Endothelial cell of umbilical vein (primary cell): ENCODE measurements around the gene ZNF490. TPM values are rescaled to one million over a fixed set of nuclear protein-coding genes. Genes with fewer than 3 reads are reported as not detected.

Experiments used
- BruUV-seq: library from RNA; stranded (reverse); fragments of 400-500 nt; replicated peaks from 2 replicates; lab custom pipeline; 2021; lab: Mats Ljungman, UMichigan
- CTCF ChIA-PET: fragments of 300-600, 350-600 bp; sonication (Branson Sonifier 250); formaldehyde crosslinking; loops from one replicate; lab custom pipeline; 2021; ENCODE audit warnings: antibody characterized with exemption, inconsistent platforms; lab: Charles Lee
- POLR2A ChIA-PET: fragments of 300-600, 350-600 bp; sonication (Branson Sonifier 250); formaldehyde crosslinking; loops from one replicate; lab custom pipeline; 2021; ENCODE audit warnings: antibody characterized with exemption, inconsistent platforms; lab: Charles Lee
- DNase-seq: peaks from one replicate; pipeline ENCODE4 v3.0.0-alpha.2; 2011; ENCODE audit warnings: low read depth, low spot score
- FAIRE-seq: peaks from 2 replicates; lab custom pipeline; 2011; peaks lifted over from hg19 to GRCh38; lab: Jason Lieb, UNC
- H2AFZ ChIP-seq: 2 replicates; pipeline ENCODE4 v1.6.0; 2012; ENCODE audit warnings: low read depth, low read length, control low read depth, inconsistent platforms
- H3K27ac ChIP-seq: 2 replicates; pipeline ENCODE4 v1.5.1; 2011; ENCODE audit warnings: low read depth, mild to moderate bottlenecking, control low read depth, low read length, moderate library complexity; ENCODE audit not compliant: insufficient read depth
- H3K27me3 ChIP-seq, 2 experiments: 2 replicates each; pipeline versions ENCODE4 v1.6.0 to v1.6.1; 2011; ENCODE audit warnings: low read length in 2 of 2, mixed read lengths in 1 of 2; ENCODE audit not compliant: control insufficient read depth in 2 of 2, insufficient read depth in 2 of 2
- H3K36me3 ChIP-seq, 2 experiments: 2 replicates in 1 of 2; 3 replicates in 1 of 2; pipeline ENCODE4 v1.5.1; 2011; ENCODE audit warnings: low read length in 2 of 2, mild to moderate bottlenecking in 1 of 2, moderate library complexity in 1 of 2; ENCODE audit not compliant: control insufficient read depth in 2 of 2, insufficient read depth in 2 of 2; ENCODE audit errors: extremely low read depth in 1 of 2
- H3K4me1 ChIP-seq: 3 replicates; pipeline ENCODE4 v1.5.1; 2011; ENCODE audit warnings: mild to moderate bottlenecking, low read length; ENCODE audit not compliant: control insufficient read depth, insufficient read depth; ENCODE audit errors: extremely low read depth
- H3K4me2 ChIP-seq: 2 replicates; pipeline ENCODE4 v1.6.1; 2011; ENCODE audit warnings: low read length, control low read depth, mixed read lengths; ENCODE audit not compliant: insufficient read depth
- H3K4me3 ChIP-seq, 3 experiments: fragments of 200-600 bp in 1 of 3; sonication (generic), shearing (Covaris generic) in 1 of 3; replicated peaks in 1 of 3; 2 replicates each; pipeline ENCODE4 v1.5.1; 2011 to 2016; ENCODE audit warnings: control low read depth in 3 of 3, low read length in 3 of 3, mild to moderate bottlenecking in 2 of 3, inconsistent platforms in 1 of 3, low read depth in 1 of 3, moderate library complexity in 1 of 3; ENCODE audit not compliant: insufficient read depth in 1 of 3
- H3K79me2 ChIP-seq: 2 replicates; pipeline ENCODE4 v1.6.0; 2012; ENCODE audit warnings: low read length, inconsistent platforms; ENCODE audit not compliant: control insufficient read depth, insufficient read depth
- H3K9ac ChIP-seq: replicated peaks from 2 replicates; pipeline ENCODE3; 2011; ENCODE audit warnings: low read length, control low read depth; ENCODE audit not compliant: insufficient read depth; ENCODE audit errors: extremely low read depth
- H3K9me1 ChIP-seq: replicated peaks from 3 replicates; pipeline ENCODE4 v1.6.0; 2011; ENCODE audit warnings: mild to moderate bottlenecking, low read length; ENCODE audit not compliant: control insufficient read depth, insufficient read depth; ENCODE audit errors: extremely low read depth
- H3K9me3 ChIP-seq: replicated peaks from 2 replicates; pipeline ENCODE4 v1.5.1; 2012; ENCODE audit warnings: low read length, inconsistent platforms; ENCODE audit not compliant: control insufficient read depth, insufficient read depth
- H4K20me1 ChIP-seq: replicated peaks from 2 replicates; pipeline ENCODE3; 2011; ENCODE audit warnings: mild to moderate bottlenecking, low read length; ENCODE audit not compliant: control insufficient read depth, insufficient read depth; ENCODE audit errors: extremely low read depth
- CTCF ChIP-seq, 2 donors: IDR thresholded peaks; 1 replicate in 1 of 2; 2 replicates in 1 of 2; pipeline ENCODE4 v1.5.1; 2011; ENCODE audit warnings: low read length in 2 of 2, mild to moderate bottlenecking in 2 of 2, moderate library complexity in 2 of 2, control low read depth in 1 of 2, inconsistent platforms in 1 of 2, low read depth in 1 of 2; ENCODE audit not compliant: insufficient read depth in 1 of 2; ENCODE audit errors: extremely low read depth in 1 of 2
- EZH2 ChIP-seq: IDR thresholded peaks from 2 replicates; pipeline ENCODE4 v1.6.1; 2012; ENCODE audit warnings: borderline replicate concordance, low read depth, mild to moderate bottlenecking, moderate library complexity, low read length, inconsistent platforms; ENCODE audit not compliant: severe bottlenecking
- FOS ChIP-seq: IDR thresholded peaks from 2 replicates; pipeline ENCODE4 v1.6.1; 2011; ENCODE audit warnings: mild to moderate bottlenecking, low read length, moderate library complexity, borderline replicate concordance; ENCODE audit not compliant: insufficient read depth
- GATA2 ChIP-seq: IDR thresholded peaks from 2 replicates; pipeline ENCODE4 v1.7.0; 2011; ENCODE audit warnings: low read depth, mild to moderate bottlenecking, moderate library complexity, mixed read lengths, low read length; ENCODE audit not compliant: insufficient read length, insufficient read depth
- JUN ChIP-seq: IDR thresholded peaks from 2 replicates; pipeline ENCODE4 v1.6.1; 2011; ENCODE audit warnings: borderline replicate concordance, low read depth; ENCODE audit not compliant: insufficient read length, insufficient read depth
- MYC ChIP-seq: IDR thresholded peaks from one replicate; pipeline ENCODE4 v1.6.1; 2011; ENCODE audit warnings: mild to moderate bottlenecking, low read depth, low read length
- POLR2A ChIP-seq: IDR thresholded peaks from 2 replicates; pipeline ENCODE4 v1.6.1; 2012; ENCODE audit warnings: low read depth, mild to moderate bottlenecking, control low read depth, low read length
- POLR2AphosphoS5 ChIP-seq: IDR thresholded peaks from 2 replicates; pipeline ENCODE4 v1.6.1; 2012; ENCODE audit warnings: low read depth, mild to moderate bottlenecking, control low read depth, low read length, moderate library complexity; ENCODE audit not compliant: insufficient read depth
- dilution Hi-C: fragments of 300-500 bp; cut with MboI; formaldehyde crosslinking; loops from one replicate; pipeline ENCODE4 v1.15.0; 2019; ENCODE audit warnings: low sequenced_read_pairs; ENCODE audit not compliant: extremely low pct_ligation_motif_present
- intact Hi-C: fragments of 100-400 bp; cut with micrococcal nuclease; formaldehyde crosslinking; loops from one replicate; pipeline ENCODE4 v1.10.0; 2022
- polyA plus RNA-seq, 4 experiments: library from polyadenylated mRNA; depleted of rRNA in 3 of 4; stranded (reverse) in 3 of 4; unstranded in 1 of 4; fragments of >200 nt; gene quantifications; 2 replicates each; pipeline versions ENCODE4 v1.2.1 to v1.2.3, GENCODE V29; 2011 to 2012; ENCODE audit warnings: missing spikeins in 1 of 4
- total RNA-seq: library from RNA; stranded (reverse); gene quantifications from 2 replicates; pipeline ENCODE4 v1.2.3, GENCODE V29; 2021
- TF ChIP-seq, protein P1 (sequence below): IDR thresholded peaks from 2 replicates; pipeline ENCODE4 v1.6.1; 2011; ENCODE audit not compliant: insufficient read depth, insufficient read length

ZNF490 gene
- total and polyA plus RNA-seq, 2 donors (not counting 3 experiments of a cell fraction or from before 2014, with no cell fraction given) = 1.4 to 5.7 TPM

DNA sequence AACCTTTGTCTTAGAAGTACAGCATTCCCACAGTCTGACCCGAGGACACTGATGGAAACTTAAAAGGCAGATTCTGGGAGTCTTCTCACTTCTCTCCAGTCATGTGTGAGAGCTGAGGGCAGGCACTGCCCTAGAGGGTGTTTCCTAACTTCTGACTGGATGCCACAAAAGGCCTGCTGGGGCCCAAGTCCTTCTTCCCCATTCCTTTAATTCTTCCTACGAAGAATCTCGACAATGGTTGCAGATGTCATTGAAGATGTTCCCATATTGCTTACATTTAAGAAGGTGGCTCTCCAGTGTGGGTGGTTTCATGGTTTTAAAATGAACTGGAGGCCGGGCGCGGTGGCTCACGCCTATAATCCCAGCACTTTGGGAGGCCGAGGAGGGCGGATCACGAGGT lies 32.0 kb downstream of the ZNF490 start:
- Histone ChIP-seq H3K9me1 (no peaks in the 10 kb centered on the region), H2AFZ (no peak overlapping the region), H3K27me3 (no peaks in the 10 kb centered on the region), H3K9ac (no peak overlapping the region), H3K36me3 (peaks cover 3 to 17% of the 10 kb centered on the region in 2 experiments), H3K4me1 (no peaks in the 10 kb centered on the region), H3K79me2 (no peaks in the 10 kb centered on the region), H3K4me3 (no peak overlapping the region), H4K20me1 (no peaks in the 10 kb centered on the region), H3K4me2 (no peak overlapping the region), H3K27ac (no peak overlapping the region), H3K9me3 (peaks cover 11% of the 10 kb centered on the region)
- intact Hi-C loops (no loop called here), dilution Hi-C loops (no loop called here)
- TF ChIP-seq POLR2AphosphoS5 (no peak), FOS (no peak), MYC (no peak), GATA2 (no peak), EZH2 (no peak), JUN (no peak), POLR2A (no peak), CTCF (IDR thresholded peaks at IDR 0.05; ENCODE audit: extremely low read depth in 1 of 2, insufficient read depth in 1 of 2, low read depth in 1 of 2, low read length in 2 of 2) (no peak)
- TF ChIP-seq, protein P1, sequence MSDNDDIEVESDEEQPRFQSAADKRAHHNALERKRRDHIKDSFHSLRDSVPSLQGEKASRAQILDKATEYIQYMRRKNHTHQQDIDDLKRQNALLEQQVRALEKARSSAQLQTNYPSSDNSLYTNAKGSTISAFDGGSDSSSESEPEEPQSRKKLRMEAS = no peak
- POLR2A ChIA-PET = no interaction called here
- CTCF ChIA-PET = no interaction called here
- no peak for DNase-seq
- FAIRE-seq = no peak
- BruUV-seq = no TSS peak
